Mesendoderm (in vitro differentiated cells): ENCODE results near the gene NME3.

Experiments used
- DNase-seq: peaks from one replicate; pipeline ENCODE4 v3.0.0; 2013
- H2AK5ac ChIP-seq: 2 replicates; pipeline ENCODE4 v1.6.1; 2013; ENCODE audit warnings: low read length, inconsistent platforms
- H2BK120ac ChIP-seq: 2 replicates; pipeline ENCODE4 v1.6.1; 2013; ENCODE audit warnings: low read depth, mild to moderate bottlenecking, low read length, moderate library complexity, mixed read lengths
- H2BK15ac ChIP-seq: replicated peaks from 2 replicates; pipeline ENCODE4 v1.6.1; 2013; ENCODE audit warnings: low read depth, mild to moderate bottlenecking, moderate library complexity
- H2BK5ac ChIP-seq: 2 replicates; pipeline ENCODE4 v1.6.1; 2013; ENCODE audit warnings: low read length, inconsistent platforms
- H3K18ac ChIP-seq: 2 replicates; pipeline ENCODE4 v1.6.1; 2013; ENCODE audit warnings: mild to moderate bottlenecking, low read length, mixed read lengths
- H3K23ac ChIP-seq: one replicate; pipeline ENCODE4 v1.6.1; 2013; ENCODE audit warnings: low read length
- H3K27ac ChIP-seq: 2 replicates; pipeline ENCODE4 v1.5.1; 2013; ENCODE audit warnings: low read depth, mild to moderate bottlenecking, inconsistent platforms, low read length, moderate library complexity
- H3K27me3 ChIP-seq: 2 replicates; pipeline ENCODE4 v1.6.1; 2013; ENCODE audit warnings: low read length, control low read depth, mild to moderate bottlenecking, inconsistent platforms; ENCODE audit not compliant: insufficient read depth, poor library complexity
- H3K36me3 ChIP-seq: 2 replicates; pipeline ENCODE4 v1.6.1; 2013; ENCODE audit warnings: low read length, inconsistent platforms; ENCODE audit not compliant: control insufficient read depth, insufficient read depth
- H3K4ac ChIP-seq: one replicate; pipeline ENCODE4 v1.6.1; 2013; ENCODE audit warnings: low read depth, mild to moderate bottlenecking, low read length, moderate library complexity
- H3K4me1 ChIP-seq: 2 replicates; pipeline ENCODE4 v1.6.1; 2013; ENCODE audit warnings: low read depth, low read length, inconsistent platforms; ENCODE audit not compliant: control insufficient read depth
- H3K4me2 ChIP-seq: 2 replicates; pipeline ENCODE4 v1.6.1; 2013; ENCODE audit warnings: low read length
- H3K4me3 ChIP-seq: 2 replicates; pipeline ENCODE4 v1.5.1; 2013; ENCODE audit warnings: mild to moderate bottlenecking, low read length
- H3K56ac ChIP-seq: one replicate; pipeline ENCODE4 v1.6.1; 2013; ENCODE audit warnings: low read length
- H3K79me1 ChIP-seq: 2 replicates; pipeline ENCODE4 v1.6.1; 2013; ENCODE audit warnings: low read length, inconsistent platforms
- H3K79me2 ChIP-seq: 2 replicates; pipeline ENCODE4 v1.6.1; 2013; ENCODE audit warnings: mild to moderate bottlenecking, low read length; ENCODE audit not compliant: control insufficient read depth, insufficient read depth
- H3K9ac ChIP-seq: 2 replicates; pipeline ENCODE4 v1.6.1; 2013; ENCODE audit warnings: low read length, inconsistent platforms
- H4K5ac ChIP-seq: one replicate; pipeline ENCODE4 v1.6.1; 2013; ENCODE audit warnings: low read length
- H4K8ac ChIP-seq: one replicate; pipeline ENCODE4 v1.6.1; 2013; ENCODE audit warnings: low read depth, mild to moderate bottlenecking, control low read depth, low read length, moderate library complexity
- WGBS: extraction: QIAGEN DNeasy Blood & Tissue Kit; methylation state at CpG from one replicate; pipeline ENCODE4 v1.1.7; 2013; ENCODE audit warnings: low lambda C conversion rate, missing lambda C conversion rate; ENCODE audit not compliant: insufficient coverage; ENCODE audit errors: extremely low coverage; 5-methylcytosine and 5-hydroxymethylcytosine counted together

The NME3 gene

DNA sequence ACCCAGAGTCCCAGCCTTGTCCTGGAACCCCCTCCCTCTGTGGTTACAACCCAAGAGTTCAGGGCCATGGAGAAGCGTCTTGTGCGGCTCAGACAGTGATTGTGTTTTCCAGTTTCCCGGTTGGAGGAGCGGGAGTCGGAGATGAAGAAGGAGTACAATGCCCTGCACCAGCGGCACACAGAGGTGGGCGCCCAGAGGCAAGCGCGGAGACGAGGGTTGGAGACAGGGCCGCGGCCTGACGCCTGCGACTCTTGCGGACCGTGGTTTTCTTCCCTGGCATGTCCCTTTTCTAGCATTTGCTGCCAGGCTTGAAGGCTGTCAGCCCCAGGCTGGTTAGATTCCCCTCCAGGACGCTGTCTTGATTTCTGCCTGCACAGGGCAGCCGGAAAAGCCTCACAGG, 42.3 kb downstream of the NME3 start:
- no peak overlapping the region for H3K4me3 ChIP-seq
- H3K27ac ChIP-seq: no peak overlapping the region
- H3K56ac ChIP-seq: no peak overlapping the region
- H2AK5ac ChIP-seq: no peak overlapping the region
- H4K5ac ChIP-seq: no peak overlapping the region
- H3K9ac ChIP-seq: no peak overlapping the region
- H2BK120ac ChIP-seq: no peak overlapping the region
- H4K8ac ChIP-seq: no peak overlapping the region
- no peaks in the 10 kb centered on the region for H3K4me1 ChIP-seq
- no peaks in the 10 kb centered on the region for H3K27me3 ChIP-seq
- H3K18ac ChIP-seq: no peak overlapping the region
- WGBS: no CpG with 5 or more reads among the region's 18 CpGs
- H3K79me2 ChIP-seq: no peaks in the 10 kb centered on the region
- no peak overlapping the region for H3K4me2 ChIP-seq
- DNase-seq: no peak
- H3K36me3 ChIP-seq: peaks cover 2% of the 10 kb centered on the region
- no peak overlapping the region for H2BK5ac ChIP-seq
- H3K4ac ChIP-seq: no peak overlapping the region
- H2BK15ac ChIP-seq: no peak overlapping the region
- no peaks in the 10 kb centered on the region for H3K79me1 ChIP-seq
- H3K23ac ChIP-seq: no peak overlapping the region

DNA sequence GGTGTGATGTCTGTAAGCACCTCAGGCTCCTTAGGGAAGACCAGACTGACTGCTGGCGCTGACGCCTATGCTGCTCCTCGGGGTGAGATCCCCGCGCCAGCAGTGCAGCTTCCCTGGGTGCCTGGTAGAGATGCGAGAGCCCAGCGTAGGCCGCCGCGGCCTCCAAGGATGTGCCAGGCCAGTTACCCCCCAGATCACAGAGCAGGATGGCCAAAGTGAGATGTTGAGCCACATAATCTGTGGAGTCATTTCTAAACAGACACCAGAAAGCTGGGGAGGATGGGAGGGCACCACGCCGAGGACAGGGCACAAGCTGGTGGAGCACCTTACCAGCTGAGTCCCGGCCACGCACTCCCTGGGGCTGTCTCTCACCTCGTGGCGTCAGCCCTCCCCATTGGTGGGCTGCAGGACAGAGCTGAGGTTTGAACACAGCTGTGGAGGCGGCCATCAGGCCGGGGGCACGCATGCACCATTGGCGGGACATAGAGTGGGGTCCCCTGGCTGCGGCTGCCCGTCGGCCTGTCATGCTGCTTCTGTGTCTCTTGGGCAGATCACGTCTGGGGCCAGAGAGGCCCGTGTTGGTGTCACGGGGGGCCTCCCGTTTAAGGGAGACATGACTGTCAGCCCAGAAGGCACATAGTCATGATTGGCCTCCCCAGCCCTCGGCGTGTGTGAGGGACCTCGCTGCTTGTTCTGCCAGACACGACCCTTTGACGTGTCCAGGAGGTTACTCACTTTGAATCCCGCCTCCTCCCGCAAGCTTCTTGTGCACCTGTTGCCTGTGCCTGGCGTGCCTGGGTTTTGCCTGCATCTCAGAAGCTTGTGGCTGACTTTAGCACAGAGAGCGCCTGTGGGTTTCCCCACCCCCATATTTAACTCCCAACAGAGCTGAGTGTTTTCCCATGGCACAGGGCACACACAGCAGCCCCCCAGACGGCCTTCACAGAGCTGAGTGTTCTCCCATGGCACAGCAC, 43.4 kb downstream of the NME3 start:
- peaks cover 2% of the 10 kb centered on the region for H3K79me1 ChIP-seq
- H3K56ac ChIP-seq: no peak overlapping the region
- no peak for DNase-seq
- no peak overlapping the region for H2AK5ac ChIP-seq
- no peak overlapping the region for H3K18ac ChIP-seq
- H3K9ac ChIP-seq: no peak overlapping the region
- H3K4me2 ChIP-seq: no peak overlapping the region
- H4K8ac ChIP-seq: no peak overlapping the region
- no peak overlapping the region for H3K4ac ChIP-seq
- no peak overlapping the region for H3K27ac ChIP-seq
- H3K27me3 ChIP-seq: no peaks in the 10 kb centered on the region
- H3K79me2 ChIP-seq: no peaks in the 10 kb centered on the region
- H2BK5ac ChIP-seq: no peak overlapping the region
- no peak overlapping the region for H2BK120ac ChIP-seq
- H3K4me1 ChIP-seq: no peaks in the 10 kb centered on the region
- peaks cover 2% of the 10 kb centered on the region for H3K36me3 ChIP-seq
- no peak overlapping the region for H3K23ac ChIP-seq
- no peak overlapping the region for H4K5ac ChIP-seq
- no CpG with 5 or more reads among the region's 37 CpGs for WGBS
- no peak overlapping the region for H2BK15ac ChIP-seq
- no peak overlapping the region for H3K4me3 ChIP-seq

DNA sequence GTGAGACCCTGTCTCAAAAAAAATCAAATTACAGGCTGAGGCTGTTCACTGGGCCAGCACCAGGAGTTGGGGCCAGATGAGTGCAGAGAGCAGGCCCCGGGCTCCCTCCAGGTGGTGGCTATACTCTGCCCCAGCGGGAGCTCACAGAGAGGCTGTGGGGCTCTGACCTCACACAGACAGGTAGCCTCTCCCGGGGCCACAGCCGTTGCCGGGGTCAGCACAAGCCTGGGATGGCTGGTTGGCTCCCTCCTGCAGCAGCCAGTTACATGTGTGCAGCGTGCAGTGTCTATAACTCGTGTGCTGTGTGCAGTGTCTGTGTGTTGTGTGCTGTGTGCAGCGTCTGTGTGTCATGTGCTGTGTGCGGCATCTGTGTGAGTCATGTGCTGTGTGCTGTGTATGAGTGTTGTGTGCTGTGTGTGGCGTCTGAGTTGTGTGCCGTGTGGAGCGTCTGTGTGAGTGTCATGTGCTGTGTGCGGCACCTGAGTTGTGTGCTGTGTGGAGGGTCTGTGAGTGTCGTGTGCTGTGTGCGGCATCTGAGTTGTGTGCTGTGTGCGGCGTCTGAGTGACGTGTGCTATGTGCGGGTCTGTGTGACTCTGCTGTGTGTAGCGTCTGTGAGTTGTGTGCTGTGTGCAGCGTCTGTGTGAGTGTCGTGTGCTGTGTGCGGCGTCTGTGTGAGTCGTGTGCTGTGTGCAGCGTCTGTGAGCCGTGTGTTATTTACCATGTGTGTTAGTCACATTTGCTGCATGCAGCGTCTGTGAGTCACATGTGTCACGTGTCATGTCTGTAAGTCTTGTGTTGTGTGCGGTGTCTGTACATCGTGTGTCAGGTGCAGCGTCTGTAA, 44.5 kb downstream of the NME3 start:
- no peak overlapping the region for H3K4me3 ChIP-seq

DNA sequence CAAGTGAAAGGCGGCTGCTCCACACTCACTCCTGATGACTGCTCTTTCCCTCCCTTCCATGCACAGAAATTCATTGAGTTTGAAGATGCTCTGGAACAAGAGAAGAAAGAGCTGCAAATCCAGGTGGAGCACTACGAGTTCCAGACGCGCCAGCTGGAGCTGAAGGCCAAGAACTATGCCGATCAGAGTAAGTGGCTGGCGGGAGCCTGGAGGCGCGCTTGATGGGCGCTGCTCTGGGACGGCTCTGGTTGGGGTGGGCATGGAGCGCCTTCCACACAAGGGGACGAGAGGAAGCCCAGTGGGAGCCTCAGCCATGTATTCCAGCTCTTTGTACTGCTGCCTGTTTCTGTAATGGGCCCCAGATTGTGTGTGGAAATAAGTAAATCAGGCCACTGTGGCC, 46.9 kb downstream of the NME3 start:
- no peak overlapping the region for H2BK15ac ChIP-seq
- WGBS: no CpG with 5 or more reads among the region's 12 CpGs
- no peaks in the 10 kb centered on the region for H3K79me2 ChIP-seq
- no peak overlapping the region for H3K56ac ChIP-seq
- no peak overlapping the region for H2AK5ac ChIP-seq
- no peak overlapping the region for H3K18ac ChIP-seq
- H2BK120ac ChIP-seq: no peak overlapping the region
- no peaks in the 10 kb centered on the region for H3K4me1 ChIP-seq
- H3K79me1 ChIP-seq: peaks cover 2% of the 10 kb centered on the region
- DNase-seq: no peak
- no peaks in the 10 kb centered on the region for H3K27me3 ChIP-seq
- H3K27ac ChIP-seq: no peak overlapping the region
- H3K23ac ChIP-seq: no peak overlapping the region
- no peak overlapping the region for H2BK5ac ChIP-seq
- H3K4me2 ChIP-seq: no peak overlapping the region
- H3K4me3 ChIP-seq: no peak overlapping the region
- no peak overlapping the region for H3K4ac ChIP-seq
- H4K5ac ChIP-seq: no peak overlapping the region
- H3K9ac ChIP-seq: no peak overlapping the region
- peaks cover 2% of the 10 kb centered on the region for H3K36me3 ChIP-seq
- H4K8ac ChIP-seq: no peak overlapping the region

More for the DNA sequence above, 44.5 kb downstream of the NME3 start:
- peaks cover 2% of the 10 kb centered on the region for H3K79me1 ChIP-seq
- H2AK5ac ChIP-seq: no peak overlapping the region
- no peaks in the 10 kb centered on the region for H3K79me2 ChIP-seq
- H3K4me2 ChIP-seq: no peak overlapping the region
- no peak overlapping the region for H4K8ac ChIP-seq
- H3K4me1 ChIP-seq: no peaks in the 10 kb centered on the region
- no peak overlapping the region for H4K5ac ChIP-seq
- peaks cover 2% of the 10 kb centered on the region for H3K36me3 ChIP-seq
- H3K4ac ChIP-seq: no peak overlapping the region
- H3K18ac ChIP-seq: no peak overlapping the region
- DNase-seq: no peak
- H3K9ac ChIP-seq: no peak overlapping the region
- no peak overlapping the region for H3K27ac ChIP-seq
- no peak overlapping the region for H3K56ac ChIP-seq
- no CpG with 5 or more reads among the region's 32 CpGs for WGBS
- no peak overlapping the region for H2BK120ac ChIP-seq
- no peaks in the 10 kb centered on the region for H3K27me3 ChIP-seq
- H2BK5ac ChIP-seq: no peak overlapping the region
- no peak overlapping the region for H3K23ac ChIP-seq
- no peak overlapping the region for H2BK15ac ChIP-seq

DNA sequence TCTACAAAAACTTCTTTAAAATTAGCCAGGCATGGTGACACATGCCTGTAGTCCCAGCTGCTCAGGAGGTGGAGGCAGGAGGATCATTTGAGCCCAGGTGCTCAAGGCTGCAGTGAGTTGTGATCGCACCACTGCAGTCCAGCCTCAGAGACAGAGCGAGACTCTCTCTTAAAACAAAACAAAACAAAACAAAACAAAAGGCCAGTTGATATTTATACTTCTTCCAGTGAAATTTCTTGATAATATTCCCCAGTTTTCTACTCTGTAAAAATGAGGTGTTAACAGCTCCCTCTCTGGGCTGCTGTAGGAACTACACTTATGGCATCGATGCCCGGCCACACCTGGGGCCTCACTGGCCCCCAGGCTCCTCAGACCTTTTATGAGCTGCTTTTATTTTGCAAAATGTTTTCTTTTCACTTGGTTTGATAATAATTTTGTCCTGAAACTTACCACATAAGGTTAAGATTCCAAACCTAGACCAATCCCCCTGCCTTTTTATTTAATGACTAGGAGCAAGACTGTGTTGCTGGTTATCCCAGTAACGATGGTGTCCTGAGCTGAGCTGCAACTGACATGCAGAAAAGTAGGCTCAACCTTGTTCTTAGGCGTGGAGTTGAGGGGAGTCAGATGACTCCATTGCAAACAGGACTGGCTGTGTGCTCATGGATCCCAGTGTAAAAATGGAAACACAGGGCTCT, 47.7 kb downstream of the NME3 start:
- peaks cover 2% of the 10 kb centered on the region for H3K36me3 ChIP-seq
- peak; percentile 33 for DNase-seq
- no peak overlapping the region for H3K4me3 ChIP-seq
- no peak overlapping the region for H2BK5ac ChIP-seq
- H3K4ac ChIP-seq: no peak overlapping the region
- no peak overlapping the region for H3K23ac ChIP-seq
- H2BK120ac ChIP-seq: no peak overlapping the region
- no peak overlapping the region for H4K5ac ChIP-seq
- H3K79me2 ChIP-seq: no peaks in the 10 kb centered on the region
- no peak overlapping the region for H3K27ac ChIP-seq
- no CpG with 5 or more reads among the region's 6 CpGs for WGBS
- peaks cover 4% of the 10 kb centered on the region for H3K79me1 ChIP-seq
- no peak overlapping the region for H4K8ac ChIP-seq
- no peak overlapping the region for H2BK15ac ChIP-seq
- H2AK5ac ChIP-seq: no peak overlapping the region
- H3K9ac ChIP-seq: no peak overlapping the region
- no peak overlapping the region for H3K4me2 ChIP-seq
- no peaks in the 10 kb centered on the region for H3K4me1 ChIP-seq
- H3K56ac ChIP-seq: no peak overlapping the region
- H3K18ac ChIP-seq: no peak overlapping the region
- H3K27me3 ChIP-seq: no peaks in the 10 kb centered on the region
